Heart left ventricle (tissue), 16 donors: ENCODE results near the gene STRA8. TPM values are rescaled to one million over a fixed set of nuclear protein-coding genes. Genes with fewer than 3 reads are reported as not detected.

Experiments used
- ATAC-seq, 4 donors: fragments of 200-7000 bp; cut with Tn5 transposase; one replicate each; pipeline ENCODE4 v1.9.1; 2020 to 2022; ENCODE audit warnings: moderate library complexity in 4 of 4, mild to moderate bottlenecking in 3 of 4, moderate number of reproducible peaks in 1 of 4
- DNase-seq, 5 donors: peaks; one replicate each; pipeline ENCODE4 v3.0.0-alpha.2; 2020
- H3K27ac ChIP-seq, 12 donors: fragments of 200-600 bp; sonication (generic) in 4 of 12; one replicate each; pipeline versions ENCODE4 v1.5.0 to v1.8.0; 2016 to 2022; ENCODE audit warnings: mild to moderate bottlenecking in 2 of 12
- H3K27me3 ChIP-seq, 9 donors: fragments of 200-600 bp; sonication (generic) in 2 of 9; one replicate each; pipeline versions ENCODE4 v1.5.1 to v1.8.0; 2016 to 2022; ENCODE audit warnings: mild to moderate bottlenecking in 3 of 9
- H3K36me3 ChIP-seq, 9 donors: fragments of 200-600 bp; sonication (generic) in 2 of 9; one replicate each; pipeline versions ENCODE4 v1.5.0 to v1.8.0; 2018 to 2022; ENCODE audit warnings: mild to moderate bottlenecking in 2 of 9
- H3K4me1 ChIP-seq, 12 donors: fragments of 200-600 bp; sonication (generic) in 4 of 12; one replicate each; pipeline versions ENCODE4 v1.5.0 to v1.8.0; 2016 to 2022; ENCODE audit warnings: mild to moderate bottlenecking in 3 of 12
- H3K4me3 ChIP-seq, 12 donors: fragments of 200-600 bp; sonication (generic) in 4 of 12; one replicate each; pipeline versions ENCODE4 v1.5.0 to v1.8.0; 2017 to 2022; ENCODE audit warnings: mild to moderate bottlenecking in 9 of 12, moderate library complexity in 4 of 12
- H3K9me3 ChIP-seq, 12 donors: fragments of 200-600 bp; sonication (generic) in 4 of 12; one replicate each; pipeline versions ENCODE4 v1.5.0 to v1.8.0; 2016 to 2022; ENCODE audit warnings: mild to moderate bottlenecking in 1 of 12
- CTCF ChIP-seq, 12 donors: fragments of 200-600 bp; sonication (generic) in 4 of 12; IDR thresholded peaks; one replicate each; pipeline versions ENCODE4 v1.5.0 to v1.8.0; 2018 to 2022; ENCODE audit warnings: antibody characterized with exemption in 12 of 12, mild to moderate bottlenecking in 5 of 12
- POLR2A ChIP-seq, 2 donors: fragments of 450-650 bp; IDR thresholded peaks; one replicate each; pipeline ENCODE4 v1.6.1; 2017; ENCODE audit warnings: antibody characterized with exemption in 2 of 2, mild to moderate bottlenecking in 2 of 2, moderate library complexity in 2 of 2
- WGBS, 4 donors: extraction: QIAGEN DNeasy Blood & Tissue Kit in 2 of 4; methylation state at CpG; one replicate each; pipeline versions ENCODE4 v1.1.5 to v1.1.7; 2013 to 2018; 5-methylcytosine and 5-hydroxymethylcytosine counted together
- intact Hi-C, 10 donors: fragments of 100-400 bp; cut with DNase I; formaldehyde crosslinking; loops; one replicate each; pipeline versions ENCODE4 v1.11.1 to v1.14.2; 2022
- polyA plus RNA-seq, 2 donors: library from polyadenylated mRNA; stranded (reverse); fragments of 200-250 nt; gene quantifications; one replicate each; pipeline ENCODE4 v1.2.3, GENCODE V29; 2013
- total RNA-seq, 9 donors: library from RNA; depleted of rRNA in 2 of 9; stranded (reverse); fragments of >200 nt in 2 of 9; fragmentation: NEBNext Ultra II Directional in 3 of 9; extraction: Animal tissue kit (Norgen Biotek cat#: 25700) in 3 of 9; gene quantifications; one replicate each; pipeline versions ENCODE4 v1.1.0 to v1.2.4, GENCODE V29; 2016 to 2023
- donor health status: ischemic (EF 13 %, LVEDD 7.1; RV severe dilation, severe dysfunction).
- donor health status: healthy with polysubstance abuse.
- donor health status: DM: no; HTN: yes; CAD: no.
- donor health status: DM: no; HTN: no; CAD: no.
- donor health status: ischemic (EF 25% LVEDD 6.9; RV normal size, moderate dysfunction).
- donor health status: ischemic (EF 25% LVEDD 5.7; RV mildly dilated, moderate dysfunction).
- donor health status: healthy.
- donor health status: DM: yes; HTN: yes; CAD: no.
- donor health status: ischemic (EF 35%, LVEDD 5.7; RV mildly dilated, moderate dysfunction).
- donor health status: nonischemic (EF 11% LVEDD 7.7; RV severe dilation, severe dysfunction).
- donor health status: DM: yes; HTN: yes; CAD: no.
- donor health status: PGD.
- donor health status: ischemic (EF 29% LVEDD 5.4; RV normal size, mild dysfunction).
- donor health status: nonischemic (EF 23%, LVEDD 6.1; RV moderate dilation, normal function).

The STRA8 gene
- total and polyA plus RNA-seq, 11 donors, result not detected

DNA sequence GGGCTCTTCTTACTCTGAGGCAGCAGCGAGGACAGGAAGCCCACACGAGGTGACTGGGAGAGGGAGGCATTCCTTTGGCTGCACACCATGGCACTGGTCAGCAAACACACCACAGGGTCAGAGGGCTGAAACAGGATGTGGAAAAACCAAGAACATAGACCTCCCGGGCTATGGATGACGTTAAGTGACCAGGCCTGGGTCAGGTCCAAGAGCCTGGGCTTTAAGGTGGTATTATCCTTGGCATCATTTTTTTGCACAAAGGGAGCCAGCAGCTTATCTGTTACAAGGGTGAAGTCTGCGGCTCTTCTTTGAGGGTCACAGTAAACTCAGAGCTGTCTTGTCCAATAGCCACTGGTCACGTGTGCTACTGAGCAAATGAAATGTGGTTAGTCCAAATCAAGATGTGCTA is 29.3 kb upstream of the STRA8 start:
- intact Hi-C loops, result no loop called here
- no peak overlapping the region for H3K4me3 ChIP-seq
- TF ChIP-seq CTCF (IDR thresholded peaks at IDR 0.05), result no peak
- no peak for TF ChIP-seq POLR2A (IDR thresholded peaks at IDR 0.05)
- peaks cover 0 to 19% (median 5%) of the 10 kb centered on the region in 12 donors for H3K4me1 ChIP-seq
- no peak overlapping the region for H3K27ac ChIP-seq
- H3K27me3 ChIP-seq, result no peaks in the 10 kb centered on the region
- 75 to 85% (median 82%) methylated on average over 6 of the region's 6 CpGs for WGBS, 4 donors
- no peak for DNase-seq
- no peaks in the 10 kb centered on the region for H3K9me3 ChIP-seq
- peaks cover 0 to 91% (median 68%) of the 10 kb centered on the region in 9 donors for H3K36me3 ChIP-seq
- peak in 2 of 4 donors; percentile 29 to 41 for ATAC-seq

- peaks cover 0 to 24% (median 5%) of the 10 kb centered on the region in 12 donors for H3K4me1 ChIP-seq
- ATAC-seq, result no peak
- WGBS, 4 donors, result 84 to 91% (median 87%) methylated on average over 5 of the region's 5 CpGs
- no peaks in the 10 kb centered on the region for H3K27me3 ChIP-seq
- H3K9me3 ChIP-seq, result no peaks in the 10 kb centered on the region
- TF ChIP-seq POLR2A (IDR thresholded peaks at IDR 0.05) (no peak), CTCF (IDR thresholded peaks at IDR 0.05) (no peak)
- DNase-seq, result no peak
- intact Hi-C loops, result no loop called here
- H3K4me3 ChIP-seq, result no peak overlapping the region
- peaks cover 0 to 86% (median 63%) of the 10 kb centered on the region in 9 donors for H3K36me3 ChIP-seq
- no peak overlapping the region for H3K27ac ChIP-seq
These were observed 28.8 kb upstream of the STRA8 start for GRCh38 chr7:135204876-135205275.

- TF ChIP-seq CTCF (IDR thresholded peaks at IDR 0.05) (no peak), POLR2A (IDR thresholded peaks at IDR 0.05) (no peak)
- DNase-seq (no peak), ATAC-seq (no peak)
- Histone ChIP-seq H3K27me3 (no peaks in the 10 kb centered on the region), H3K4me1 (peaks cover 0 to 33% (median 11%) of the 10 kb centered on the region in 12 donors), H3K36me3 (peaks cover 0 to 76% (median 53%) of the 10 kb centered on the region in 9 donors), H3K27ac (no peak overlapping the region), H3K4me3 (no peak overlapping the region), H3K9me3 (no peaks in the 10 kb centered on the region)
- WGBS, 4 donors, result 93 to 97% (median 94%) methylated on average over 8 of the region's 8 CpGs
- intact Hi-C loops, result no loop called here
These were observed 27.8 kb upstream of the STRA8 start for GRCh38 chr7:135205850-135206249.

DNA sequence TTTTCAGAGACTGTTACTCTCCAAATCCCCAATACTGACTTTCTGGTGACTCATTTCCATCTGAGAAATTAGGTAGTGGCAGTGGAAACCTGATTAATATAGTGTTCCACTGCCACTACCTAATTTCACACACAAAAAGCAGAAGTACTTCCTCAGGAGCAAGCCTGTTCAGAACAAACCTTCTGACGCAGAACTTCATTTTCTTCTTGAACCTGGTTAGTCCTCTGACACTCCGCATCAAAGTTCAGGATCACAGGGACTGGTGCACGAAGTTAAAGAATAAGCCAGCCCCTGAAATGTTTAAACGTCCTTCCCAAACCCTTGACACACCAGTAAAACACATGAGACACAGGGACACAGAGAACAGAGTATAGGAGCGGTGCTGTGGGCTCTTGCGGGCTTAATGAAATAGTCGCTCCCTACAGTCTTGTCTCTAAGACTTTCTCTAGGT is 26.7 kb upstream of the STRA8 start:
- TF ChIP-seq CTCF (IDR thresholded peaks at IDR 0.05) (no peak), POLR2A (IDR thresholded peaks at IDR 0.05) (no peak)

More for the DNA sequence above, 26.7 kb upstream of the STRA8 start:
- WGBS, 4 donors, result 85 to 92% (median 89%) methylated on average over 7 of the region's 7 CpGs
- ATAC-seq (no peak), DNase-seq (no peak)
- intact Hi-C loops, result no loop called here
- Histone ChIP-seq H3K36me3 (peaks cover 0 to 65% (median 42%) of the 10 kb centered on the region in 9 donors), H3K27me3 (no peaks in the 10 kb centered on the region), H3K9me3 (no peaks in the 10 kb centered on the region), H3K27ac (no peak overlapping the region), H3K4me1 (peaks cover 0 to 37% (median 8%) of the 10 kb centered on the region in 12 donors), H3K4me3 (no peak overlapping the region)
